Naive B cell (primary cell): ENCODE results near the gene GYG1. TPM values are rescaled to one million over a fixed set of nuclear protein-coding genes. Genes with fewer than 3 reads are reported as not detected.

Source experiments
- ATAC-seq, 2 donors: fragments of 150-1000 bp; cut with Tn5 transposase; 2 replicates each; pipeline ENCODE4 v1.10.0; 2021; ENCODE audit warnings: low read depth in 2 of 2, mild to moderate bottlenecking in 2 of 2, moderate library complexity in 2 of 2
- DNase-seq: peaks from one replicate; pipeline ENCODE4 v3.0.0; 2022
- H3K27ac Mint-ChIP-seq, 6 donors: one replicate each; pipeline ENCODE4 v1.8.0; 2020 to 2022; ENCODE audit warnings: mild to moderate bottlenecking in 6 of 6, mixed read lengths in 6 of 6, moderate library complexity in 5 of 6, inconsistent platforms in 2 of 6
- H3K27me3 Mint-ChIP-seq, 3 donors: one replicate each; pipeline ENCODE4 v1.8.0; 2021 to 2022; ENCODE audit warnings: mixed read lengths in 3 of 3, mild to moderate bottlenecking in 1 of 3
- H3K36me3 Mint-ChIP-seq, 2 donors: one replicate each; pipeline ENCODE4 v1.8.0; 2020 to 2022; ENCODE audit warnings: mixed read lengths in 2 of 2, inconsistent platforms in 1 of 2, mild to moderate bottlenecking in 1 of 2
- H3K4me1 Mint-ChIP-seq, 3 donors: one replicate each; pipeline ENCODE4 v1.8.0; 2020 to 2022; ENCODE audit warnings: mixed read lengths in 3 of 3, inconsistent platforms in 1 of 3, mild to moderate bottlenecking in 1 of 3, moderate library complexity in 1 of 3
- H3K4me3 Mint-ChIP-seq, 8 donors: one replicate each; pipeline ENCODE4 v1.8.0; 2020 to 2022; ENCODE audit warnings: mild to moderate bottlenecking in 8 of 8, mixed read lengths in 8 of 8, moderate library complexity in 8 of 8, inconsistent platforms in 2 of 8
- H3K9me3 Mint-ChIP-seq, 7 donors: one replicate each; pipeline ENCODE4 v1.8.0; 2020 to 2022; ENCODE audit warnings: mixed read lengths in 7 of 7, mild to moderate bottlenecking in 5 of 7, inconsistent platforms in 2 of 7, moderate library complexity in 1 of 7
- polyA plus RNA-seq, 6 donors: library from polyadenylated mRNA; unstranded; fragments of 300-500 nt; fragmentation: Illumina TruSeq; gene quantifications; one replicate each; pipeline ENCODE4 v1.2.3, GENCODE V29; 2021; ENCODE audit warnings: low read depth in 6 of 6

Gene GYG1
- polyA plus RNA-seq, 6 donors from 2014 or later, result 8.3 to 23.0 (median 20.2) TPM

DNA sequence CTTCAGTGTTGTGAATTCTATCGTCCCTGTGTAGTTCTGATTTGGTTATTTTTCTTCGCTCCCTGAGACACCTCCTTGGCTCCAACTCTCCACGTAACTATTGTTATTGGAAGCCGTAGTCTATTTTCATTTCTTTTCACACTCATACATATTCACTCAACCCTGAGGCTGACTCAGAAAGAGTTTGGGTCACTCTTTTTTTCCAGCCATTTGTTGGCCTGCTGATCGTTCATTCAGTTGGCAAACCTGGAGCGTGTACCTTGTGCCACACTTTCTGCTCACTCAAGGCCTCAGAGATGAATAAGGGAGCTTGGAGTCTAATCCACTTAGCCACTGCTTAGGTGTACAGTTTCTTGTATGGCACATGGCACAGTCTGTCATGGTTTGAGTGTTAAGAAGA, 22.4 kb downstream of the GYG1 start:
- H3K4me1 Mint-ChIP-seq, result peaks cover 0 to 11% (median 0%) of the 10 kb centered on the region in 3 donors
- H3K9me3 Mint-ChIP-seq, result no peaks in the 10 kb centered on the region
- ATAC-seq (no peak), DNase-seq (no peak)
- no peak overlapping the region for H3K4me3 Mint-ChIP-seq
- peaks cover 28 to 34% of the 10 kb centered on the region in 2 donors for H3K36me3 Mint-ChIP-seq
- H3K27me3 Mint-ChIP-seq, result no peaks in the 10 kb centered on the region
- no peak overlapping the region for H3K27ac Mint-ChIP-seq

DNA sequence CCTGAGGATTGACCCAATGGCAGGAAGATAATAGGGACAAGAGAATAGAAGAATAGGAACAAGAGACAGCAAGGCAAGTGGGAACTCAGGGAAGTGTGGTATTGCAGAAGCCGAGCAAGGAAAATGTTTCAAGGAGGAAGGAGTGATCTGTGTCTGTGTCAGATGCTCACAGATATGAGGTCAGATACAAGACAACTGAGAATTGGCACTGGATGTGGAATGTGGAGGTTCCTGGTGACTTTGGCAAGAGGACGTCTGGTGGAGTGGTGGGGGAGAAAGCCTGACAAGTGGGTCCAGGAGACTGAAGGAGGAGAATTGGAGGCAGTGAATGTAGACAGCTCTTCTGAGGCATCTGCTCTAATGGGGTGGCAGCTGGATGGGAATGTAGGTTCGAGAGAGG, 24.1 kb downstream of the GYG1 start:
- Mint-ChIP-seq H3K9me3 (no peaks in the 10 kb centered on the region), H3K4me1 (peaks cover 0 to 11% (median 0%) of the 10 kb centered on the region in 3 donors), H3K4me3 (no peak overlapping the region), H3K36me3 (peaks cover 24 to 28% of the 10 kb centered on the region in 2 donors), H3K27ac (peak overlapping the region in 1 of 6 donors; percentile 13), H3K27me3 (no peaks in the 10 kb centered on the region)
- DNase-seq (no peak), ATAC-seq (no peak)

DNA sequence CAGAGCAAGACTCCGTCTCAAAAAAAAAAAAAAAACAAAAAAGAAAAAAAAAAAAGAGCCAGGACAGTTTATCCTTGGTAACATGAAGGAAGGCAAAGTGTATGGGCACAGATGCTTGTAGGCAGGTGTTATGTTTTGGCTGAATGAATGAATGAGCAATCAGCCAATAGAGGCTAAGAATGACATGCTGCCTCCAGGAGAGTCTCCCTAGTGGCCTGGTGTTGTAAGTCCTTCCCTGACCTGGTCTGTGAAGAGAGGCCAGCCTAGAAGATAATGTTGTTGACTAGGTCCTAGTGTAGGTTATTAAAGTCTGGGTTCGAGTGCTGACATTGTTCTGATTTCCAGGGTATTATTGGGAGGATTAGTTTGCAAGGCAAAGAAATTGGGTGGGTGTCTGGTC, 24.9 kb downstream of the GYG1 start:
- Mint-ChIP-seq H3K4me1 (peaks cover 0 to 11% (median 0%) of the 10 kb centered on the region in 3 donors), H3K9me3 (no peaks in the 10 kb centered on the region), H3K36me3 (peaks cover 20 to 22% of the 10 kb centered on the region in 2 donors), H3K4me3 (no peak overlapping the region), H3K27ac (no peak overlapping the region), H3K27me3 (no peaks in the 10 kb centered on the region)
- no peak for ATAC-seq
- DNase-seq, result no peak

DNA sequence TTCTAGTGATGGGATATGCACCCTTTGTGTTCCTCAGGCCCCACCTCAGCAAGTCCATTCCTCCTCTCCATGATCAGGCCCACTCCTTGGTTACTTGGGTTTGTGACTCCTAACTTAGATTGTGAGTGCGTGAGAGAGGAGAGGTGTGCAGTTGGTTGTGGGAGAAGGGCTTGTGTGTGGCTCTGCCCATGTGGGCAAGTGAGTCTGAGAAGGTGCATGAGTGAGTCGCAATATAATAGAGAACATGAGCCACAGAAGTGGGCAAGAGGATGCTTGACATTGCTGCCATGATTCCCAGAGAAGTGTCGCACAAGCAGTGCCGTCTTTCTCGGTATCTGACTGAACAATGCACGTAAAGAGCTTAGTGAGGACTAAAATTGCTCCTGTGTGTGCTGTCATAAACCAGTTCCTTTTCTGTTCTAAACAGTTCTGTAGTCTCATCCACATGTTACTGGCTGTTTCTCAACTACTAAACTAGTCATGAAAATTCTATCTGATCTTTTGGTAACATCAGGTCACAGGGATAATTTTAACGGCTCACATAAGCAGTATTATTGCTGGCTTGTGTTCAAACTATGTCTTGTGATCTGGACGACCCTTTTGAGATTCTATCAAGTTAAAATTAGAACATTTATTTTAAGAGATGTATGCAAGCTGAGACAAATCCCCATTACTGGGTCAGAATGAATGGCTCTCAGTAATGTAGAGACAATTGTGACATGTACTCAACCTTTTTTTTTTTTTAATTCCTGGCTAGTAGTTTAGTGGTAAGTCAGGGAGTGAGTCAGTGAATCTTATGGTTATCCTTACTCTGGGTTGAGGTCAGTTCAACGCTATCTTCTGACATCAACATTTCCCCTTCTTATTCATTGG, 25.6 kb downstream of the GYG1 start:
- H3K36me3 Mint-ChIP-seq, result peaks cover 14 to 25% of the 10 kb centered on the region in 2 donors
- H3K27ac Mint-ChIP-seq, result no peak overlapping the region
- ATAC-seq (no peak), DNase-seq (no peak)
- H3K27me3 Mint-ChIP-seq, result no peaks in the 10 kb centered on the region
- H3K4me1 Mint-ChIP-seq, result peaks cover 0 to 11% (median 0%) of the 10 kb centered on the region in 3 donors
- H3K4me3 Mint-ChIP-seq, result no peak overlapping the region
- H3K9me3 Mint-ChIP-seq, result no peaks in the 10 kb centered on the region

DNA sequence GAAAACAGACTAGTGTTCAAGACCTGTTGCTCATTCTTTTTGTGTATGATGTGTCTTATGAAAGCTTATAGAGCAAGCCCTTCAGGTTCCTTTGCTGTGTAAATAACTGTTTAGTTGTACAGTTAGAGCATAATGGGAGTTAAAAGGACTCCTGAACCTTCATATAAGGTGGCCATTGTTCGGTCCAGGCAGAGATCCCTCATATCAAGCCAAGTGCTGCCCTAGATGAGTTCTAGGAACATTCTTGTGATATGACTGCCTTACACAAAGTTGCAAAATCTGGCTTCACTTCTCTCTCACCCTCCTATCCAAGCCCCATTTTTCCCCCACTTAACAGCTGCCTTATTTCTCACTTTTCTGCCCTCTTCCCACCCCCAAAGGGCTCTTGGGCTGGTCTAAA, 26.9 kb downstream of the GYG1 start:
- H3K27ac Mint-ChIP-seq, result no peak overlapping the region
- H3K36me3 Mint-ChIP-seq, result peaks cover 20 to 28% of the 10 kb centered on the region in 2 donors
- no peak for DNase-seq
- ATAC-seq, result no peak
- H3K4me1 Mint-ChIP-seq, result peaks cover 0 to 11% (median 0%) of the 10 kb centered on the region in 3 donors
- H3K4me3 Mint-ChIP-seq, result no peak overlapping the region
- H3K9me3 Mint-ChIP-seq, result no peaks in the 10 kb centered on the region
- no peaks in the 10 kb centered on the region for H3K27me3 Mint-ChIP-seq

DNA sequence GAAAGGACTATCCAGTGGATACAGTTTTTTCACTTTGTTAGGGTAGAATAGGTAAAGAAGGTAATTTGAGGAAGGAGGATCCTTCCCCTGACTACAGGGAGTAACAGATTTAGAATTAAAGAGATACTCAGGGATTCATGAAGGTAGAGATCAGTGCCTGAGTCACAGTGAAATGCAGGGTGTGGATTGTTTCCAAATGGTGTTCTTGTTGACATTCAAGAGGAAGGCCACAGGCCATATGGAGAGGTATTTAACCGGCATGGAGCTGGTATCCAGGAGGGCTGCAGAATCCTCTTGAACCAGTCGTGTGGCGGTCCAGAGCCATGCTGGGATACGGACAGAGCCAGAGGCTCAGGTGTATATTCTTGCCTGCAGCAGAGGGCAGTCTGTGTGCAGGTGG, 28.2 kb downstream of the GYG1 start:
- ATAC-seq (no peak), DNase-seq (no peak)
- Mint-ChIP-seq H3K27me3 (no peaks in the 10 kb centered on the region), H3K27ac (no peak overlapping the region), H3K36me3 (peaks cover 26 to 28% of the 10 kb centered on the region in 2 donors), H3K9me3 (peaks cover 0 to 4% (median 1%) of the 10 kb centered on the region in 7 donors), H3K4me1 (peaks cover 0 to 8% (median 0%) of the 10 kb centered on the region in 3 donors), H3K4me3 (no peak overlapping the region)

DNA sequence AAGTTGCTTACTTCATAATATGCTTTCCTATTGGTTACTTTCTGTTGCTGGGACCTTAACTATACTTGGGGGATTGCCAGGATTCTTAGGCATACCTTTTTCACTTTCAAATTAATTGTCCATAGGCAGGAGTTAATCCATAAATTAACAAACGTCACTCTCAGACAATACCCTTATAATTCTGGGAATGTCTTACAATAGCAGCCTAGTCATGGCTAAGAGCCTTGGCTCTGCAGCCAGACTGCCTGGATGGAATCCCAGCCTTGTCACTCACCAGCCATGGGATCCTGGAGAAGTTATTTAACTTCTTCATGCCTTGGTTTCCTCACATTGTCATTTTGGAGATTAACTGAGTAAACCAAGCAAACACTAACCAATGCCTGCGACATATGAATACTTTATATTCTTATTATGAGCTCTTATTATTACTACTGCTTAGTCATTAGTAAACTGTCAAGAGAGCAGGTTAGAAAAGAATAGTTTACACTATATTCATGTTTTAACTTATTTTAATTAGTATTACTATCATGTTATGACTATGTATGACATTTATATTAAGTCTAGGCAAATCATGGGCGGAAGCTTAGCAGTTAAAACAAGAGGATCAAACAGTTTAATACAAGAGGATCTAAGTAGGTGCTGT, 29.0 kb downstream of the GYG1 start:
- no peak for ATAC-seq
- H3K4me1 Mint-ChIP-seq, result peaks cover 0 to 4% (median 0%) of the 10 kb centered on the region in 3 donors
- no peak for DNase-seq
- no peaks in the 10 kb centered on the region for H3K27me3 Mint-ChIP-seq
- peaks cover 0 to 8% (median 5%) of the 10 kb centered on the region in 7 donors for H3K9me3 Mint-ChIP-seq
- peak overlapping the region in 1 of 6 donors; percentile 39 for H3K27ac Mint-ChIP-seq
- H3K4me3 Mint-ChIP-seq, result no peak overlapping the region
- H3K36me3 Mint-ChIP-seq, result peaks cover 28 to 29% of the 10 kb centered on the region in 2 donors

DNA sequence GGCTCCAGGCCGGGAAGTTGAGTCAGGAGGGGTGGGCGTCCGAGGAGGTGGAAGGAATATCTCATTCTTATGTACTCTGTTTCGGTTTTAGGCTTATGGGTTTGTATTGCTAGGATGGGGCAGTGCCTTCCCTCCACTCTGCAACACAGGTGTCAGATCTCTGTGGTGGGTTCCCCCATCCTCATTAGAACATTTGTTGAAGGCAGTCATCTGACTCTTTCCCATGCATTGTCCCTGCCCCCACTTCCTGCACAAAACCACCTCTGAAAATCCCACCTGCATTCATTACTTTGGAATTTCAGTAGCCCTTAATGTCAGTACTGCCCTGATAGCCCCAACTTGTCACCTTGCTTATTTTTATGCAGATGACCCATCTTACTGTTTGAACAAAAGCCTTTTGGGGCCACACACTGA, 29.5 kb downstream of the GYG1 start:
- no peak for DNase-seq
- no peak for ATAC-seq
- peaks cover 24 to 25% of the 10 kb centered on the region in 2 donors for H3K36me3 Mint-ChIP-seq
- H3K9me3 Mint-ChIP-seq, result peaks cover 0 to 8% (median 5%) of the 10 kb centered on the region in 7 donors
- H3K27ac Mint-ChIP-seq, result peak overlapping the region in 1 of 6 donors; percentile 39
- H3K27me3 Mint-ChIP-seq, result no peaks in the 10 kb centered on the region
- no peak overlapping the region for H3K4me3 Mint-ChIP-seq
- no peaks in the 10 kb centered on the region for H3K4me1 Mint-ChIP-seq

DNA sequence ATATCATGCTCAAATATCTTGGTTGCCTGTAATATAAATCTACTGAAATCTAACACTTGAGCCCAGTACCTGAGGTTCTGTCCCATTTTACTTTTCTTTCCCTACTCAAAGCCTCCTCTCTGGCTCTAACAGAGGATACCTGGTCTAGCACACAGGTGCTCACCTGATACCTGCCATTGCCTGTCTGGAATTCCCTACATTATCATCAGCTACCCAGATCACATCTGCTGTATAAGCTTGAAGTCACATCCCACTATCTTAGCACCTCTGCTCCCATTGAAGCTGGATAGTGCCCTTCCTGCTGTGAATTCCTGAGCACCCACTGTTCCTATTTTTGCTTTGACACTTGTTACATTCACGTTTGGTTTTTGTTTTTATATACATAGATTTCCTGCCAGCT, 30.5 kb downstream of the GYG1 start:
- H3K27me3 Mint-ChIP-seq, result no peaks in the 10 kb centered on the region
- H3K36me3 Mint-ChIP-seq, result peaks cover 25 to 30% of the 10 kb centered on the region in 2 donors
- H3K27ac Mint-ChIP-seq, result peak overlapping the region in 1 of 6 donors; percentile 12
- ATAC-seq (no peak), DNase-seq (no peak)
- peaks cover 0 to 8% (median 5%) of the 10 kb centered on the region in 7 donors for H3K9me3 Mint-ChIP-seq
- H3K4me1 Mint-ChIP-seq, result no peaks in the 10 kb centered on the region
- no peak overlapping the region for H3K4me3 Mint-ChIP-seq

DNA sequence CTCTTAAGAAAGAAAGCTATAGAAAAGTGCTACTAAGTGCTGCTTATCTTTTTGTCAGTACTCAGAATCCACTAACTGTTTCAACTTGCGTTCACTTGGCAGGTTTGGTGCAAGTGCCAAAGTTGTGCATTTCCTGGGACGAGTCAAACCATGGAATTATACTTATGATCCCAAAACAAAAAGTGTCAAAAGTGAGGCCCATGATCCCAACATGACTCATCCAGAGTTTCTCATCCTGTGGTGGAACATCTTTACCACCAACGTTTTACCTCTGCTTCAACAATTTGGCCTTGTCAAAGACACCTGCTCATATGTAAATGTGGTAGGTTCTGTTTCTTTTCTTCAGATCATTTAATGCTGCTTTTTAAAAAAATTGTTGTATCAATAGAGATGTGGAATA, 32.6 kb downstream of the GYG1 start:
- ATAC-seq, result no peak
- no peaks in the 10 kb centered on the region for H3K27me3 Mint-ChIP-seq
- no peak overlapping the region for H3K27ac Mint-ChIP-seq
- no peak for DNase-seq
- H3K9me3 Mint-ChIP-seq, result peaks cover 0 to 8% (median 5%) of the 10 kb centered on the region in 7 donors
- H3K36me3 Mint-ChIP-seq, result peaks cover 25 to 30% of the 10 kb centered on the region in 2 donors
- H3K4me3 Mint-ChIP-seq, result no peak overlapping the region
- no peaks in the 10 kb centered on the region for H3K4me1 Mint-ChIP-seq

DNA sequence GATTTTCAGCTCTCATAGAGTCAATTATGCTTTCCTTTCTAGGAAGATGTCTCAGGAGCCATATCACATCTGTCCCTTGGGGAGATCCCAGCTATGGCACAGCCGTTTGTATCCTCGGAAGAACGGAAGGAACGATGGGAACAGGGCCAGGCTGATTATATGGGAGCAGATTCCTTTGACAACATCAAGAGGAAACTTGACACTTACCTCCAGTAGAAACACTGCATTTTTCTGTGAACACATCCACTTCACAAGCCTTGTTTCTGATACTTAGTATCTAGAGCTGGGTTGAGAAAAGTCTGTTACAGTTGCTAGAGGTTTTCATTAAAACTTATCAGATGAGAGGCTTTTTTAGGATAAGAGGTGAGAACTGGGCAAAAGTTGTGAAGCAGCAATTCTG, 35.4 kb downstream of the GYG1 start:
- peak overlapping the region in 4 of 6 donors; percentile 12 to 86 (median 36) for H3K27ac Mint-ChIP-seq
- H3K36me3 Mint-ChIP-seq, result peaks cover 21 to 27% of the 10 kb centered on the region in 2 donors
- DNase-seq (no peak), ATAC-seq (no peak)
- no peaks in the 10 kb centered on the region for H3K4me1 Mint-ChIP-seq
- peaks cover 0 to 8% (median 5%) of the 10 kb centered on the region in 7 donors for H3K9me3 Mint-ChIP-seq
- H3K4me3 Mint-ChIP-seq, result no peak overlapping the region
- H3K27me3 Mint-ChIP-seq, result no peaks in the 10 kb centered on the region

DNA sequence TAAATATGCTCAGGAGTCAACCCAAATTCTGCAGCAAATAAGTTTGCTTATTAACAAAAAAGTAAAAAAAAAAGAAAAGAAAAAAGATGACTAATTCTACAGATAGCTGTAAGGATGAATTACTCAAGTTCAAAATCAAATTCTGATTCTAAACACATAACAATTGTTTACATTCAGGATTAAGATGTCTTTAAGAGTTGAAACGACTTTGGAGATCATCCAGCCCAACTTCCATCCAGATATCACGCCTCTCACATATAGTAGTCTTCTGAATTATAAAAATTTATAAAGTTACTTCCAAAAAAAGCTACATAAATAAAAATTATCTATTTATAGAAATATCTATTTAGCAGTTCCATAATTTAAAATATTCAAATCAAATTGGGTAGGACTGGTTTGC, 39.8 kb downstream of the GYG1 start:
- Mint-ChIP-seq H3K9me3 (no peaks in the 10 kb centered on the region), H3K27ac (no peak overlapping the region), H3K27me3 (no peaks in the 10 kb centered on the region), H3K4me3 (no peak overlapping the region), H3K4me1 (no peaks in the 10 kb centered on the region), H3K36me3 (peaks cover 0 to 6% of the 10 kb centered on the region in 2 donors)
- no peak for ATAC-seq
- DNase-seq, result no peak

DNA sequence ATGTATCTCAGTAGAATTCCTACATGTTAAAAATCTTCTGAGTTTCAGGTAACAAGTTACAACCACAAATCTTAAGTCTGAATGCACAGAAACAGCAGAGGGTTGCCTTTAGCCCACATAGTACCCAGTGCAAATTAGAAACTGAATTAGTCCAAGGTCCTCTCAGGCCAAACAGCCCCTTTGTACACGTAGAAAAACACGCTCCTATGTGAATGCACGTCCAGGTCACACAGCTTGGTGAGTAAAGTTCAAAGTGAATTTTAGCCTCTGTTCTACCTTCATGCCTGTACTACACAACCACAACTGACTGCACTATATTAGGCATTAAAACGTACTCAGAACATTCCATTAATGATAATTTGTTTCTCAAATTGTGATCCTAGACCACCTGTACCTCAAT, 46.3 kb downstream of the GYG1 start:
- Mint-ChIP-seq H3K36me3 (peaks cover 9 to 16% of the 10 kb centered on the region in 2 donors), H3K4me1 (no peaks in the 10 kb centered on the region), H3K27me3 (no peaks in the 10 kb centered on the region), H3K27ac (no peak overlapping the region), H3K9me3 (no peaks in the 10 kb centered on the region), H3K4me3 (no peak overlapping the region)
- DNase-seq (no peak), ATAC-seq (no peak)

DNA sequence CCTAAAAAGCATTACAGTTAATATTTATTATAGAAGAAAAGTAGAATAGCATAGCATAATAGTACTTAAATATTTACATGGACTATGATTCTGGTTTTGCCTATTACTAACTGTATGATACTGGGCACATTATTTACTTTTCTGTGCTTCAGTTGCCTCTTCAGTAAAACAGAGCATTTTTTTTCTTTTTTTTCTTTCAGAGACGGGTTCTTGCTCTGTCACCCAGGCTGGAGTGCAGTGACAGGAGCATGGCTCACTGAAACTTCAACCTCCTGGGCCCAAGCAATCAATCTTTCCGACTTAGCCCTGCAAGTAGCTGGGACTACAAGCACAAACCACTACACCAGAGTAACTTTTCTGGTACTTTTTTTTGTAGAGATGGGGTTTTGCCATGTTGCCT, 47.0 kb downstream of the GYG1 start:
- Mint-ChIP-seq H3K4me3 (no peak overlapping the region), H3K27ac (peak overlapping the region in 1 of 6 donors; percentile 24), H3K9me3 (no peaks in the 10 kb centered on the region), H3K36me3 (peaks cover 11 to 16% of the 10 kb centered on the region in 2 donors), H3K4me1 (no peaks in the 10 kb centered on the region), H3K27me3 (no peaks in the 10 kb centered on the region)
- ATAC-seq (no peak), DNase-seq (no peak)
